Activated B cell treated with CpG ODN at 0.5 μM for 24 hours (primary cell): Measurements from ENCODE around the gene CLK4. TPM values are rescaled to one million over a fixed set of nuclear protein-coding genes. Genes with fewer than 3 reads are reported as not detected.

Experiments
- ATAC-seq: fragments of 200-7000 bp; cut with Tn5 transposase; one replicate; pipeline ENCODE4 v1.10.0; 2021; ENCODE audit warnings: low read depth, mild to moderate bottlenecking, moderate library complexity
- CTCF ChIA-PET: fragments of 350-600 bp; sonication (Branson Sonifier 250); formaldehyde crosslinking; loops from one replicate; lab custom pipeline; 2021; ENCODE audit warnings: antibody characterized with exemption; lab: Charles Lee
- POLR2A ChIA-PET: fragments of 350-600 bp; sonication (Branson Sonifier 250); formaldehyde crosslinking; loops from one replicate; lab custom pipeline; 2021; ENCODE audit warnings: antibody characterized with exemption; lab: Charles Lee
- DNase-seq: peaks from one replicate; pipeline ENCODE4 v3.0.0; 2022
- H3K27ac Mint-ChIP-seq: one replicate; pipeline ENCODE4 v1.8.0; 2020; ENCODE audit warnings: mixed read lengths
- H3K27me3 Mint-ChIP-seq: one replicate; pipeline ENCODE4 v1.8.0; 2021; ENCODE audit warnings: mixed read lengths
- H3K36me3 Mint-ChIP-seq: one replicate; pipeline ENCODE4 v1.8.0; 2021; ENCODE audit warnings: low read depth, mixed read lengths
- H3K4me1 Mint-ChIP-seq: one replicate; pipeline ENCODE4 v1.8.0; 2021; ENCODE audit warnings: mixed read lengths
- H3K4me3 Mint-ChIP-seq: one replicate; pipeline ENCODE4 v1.8.0; 2020; ENCODE audit warnings: mild to moderate bottlenecking, mixed read lengths
- H3K9me3 Mint-ChIP-seq: one replicate; pipeline ENCODE4 v1.8.0; 2020; ENCODE audit warnings: mixed read lengths
- intact Hi-C: fragments of 100-400 bp; cut with micrococcal nuclease; formaldehyde crosslinking; loops from one replicate; pipeline ENCODE4 v1.15.1; 2024
- total RNA-seq: library from RNA; stranded (reverse); gene quantifications from 2 replicates; pipeline ENCODE4 v1.2.3, GENCODE V29; 2022
- TF ChIP-seq, protein P1 (sequence below): fragments of 200-600 bp; IDR thresholded peaks from one replicate; pipeline ENCODE4 v1.8.0; 2022; ENCODE audit warnings: antibody characterized with exemption, mild to moderate bottlenecking

The CLK4 gene
- total RNA-seq, 1 donor from 2014 or later: 65.3 TPM

DNA sequence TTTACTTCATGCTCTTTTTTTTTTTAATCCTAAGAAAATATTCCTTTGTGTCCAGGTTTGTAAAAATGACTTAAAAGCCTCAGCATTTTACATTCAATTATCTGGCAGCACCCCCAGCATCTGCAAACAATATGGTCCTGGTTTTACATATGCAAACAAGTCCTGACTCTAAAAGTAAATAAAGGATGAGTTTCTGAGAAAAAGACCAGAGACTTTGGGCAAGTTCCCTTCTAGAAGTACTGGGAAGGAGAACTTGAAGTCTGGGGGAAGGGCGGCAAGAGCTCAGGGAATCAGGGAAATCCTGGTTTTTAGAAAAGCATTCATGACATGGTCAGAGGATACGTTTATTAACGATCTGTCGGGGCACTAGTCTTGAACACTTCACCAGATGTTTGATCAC lies 62.5 kb downstream of the CLK4 start:
- POLR2A ChIA-PET: no interaction called here
- ATAC-seq (no peak), DNase-seq (no peak)
- Mint-ChIP-seq H3K27ac (no peak overlapping the region), H3K4me1 (peaks cover 7% of the 10 kb centered on the region), H3K4me3 (no peak overlapping the region), H3K36me3 (no peaks in the 10 kb centered on the region), H3K9me3 (peaks cover 3% of the 10 kb centered on the region), H3K27me3 (peaks cover 21% of the 10 kb centered on the region)
- TF ChIP-seq, protein P1, sequence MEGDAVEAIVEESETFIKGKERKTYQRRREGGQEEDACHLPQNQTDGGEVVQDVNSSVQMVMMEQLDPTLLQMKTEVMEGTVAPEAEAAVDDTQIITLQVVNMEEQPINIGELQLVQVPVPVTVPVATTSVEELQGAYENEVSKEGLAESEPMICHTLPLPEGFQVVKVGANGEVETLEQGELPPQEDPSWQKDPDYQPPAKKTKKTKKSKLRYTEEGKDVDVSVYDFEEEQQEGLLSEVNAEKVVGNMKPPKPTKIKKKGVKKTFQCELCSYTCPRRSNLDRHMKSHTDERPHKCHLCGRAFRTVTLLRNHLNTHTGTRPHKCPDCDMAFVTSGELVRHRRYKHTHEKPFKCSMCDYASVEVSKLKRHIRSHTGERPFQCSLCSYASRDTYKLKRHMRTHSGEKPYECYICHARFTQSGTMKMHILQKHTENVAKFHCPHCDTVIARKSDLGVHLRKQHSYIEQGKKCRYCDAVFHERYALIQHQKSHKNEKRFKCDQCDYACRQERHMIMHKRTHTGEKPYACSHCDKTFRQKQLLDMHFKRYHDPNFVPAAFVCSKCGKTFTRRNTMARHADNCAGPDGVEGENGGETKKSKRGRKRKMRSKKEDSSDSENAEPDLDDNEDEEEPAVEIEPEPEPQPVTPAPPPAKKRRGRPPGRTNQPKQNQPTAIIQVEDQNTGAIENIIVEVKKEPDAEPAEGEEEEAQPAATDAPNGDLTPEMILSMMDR: no peak
- intact Hi-C loops: no loop called here
- CTCF ChIA-PET: no interaction called here

DNA sequence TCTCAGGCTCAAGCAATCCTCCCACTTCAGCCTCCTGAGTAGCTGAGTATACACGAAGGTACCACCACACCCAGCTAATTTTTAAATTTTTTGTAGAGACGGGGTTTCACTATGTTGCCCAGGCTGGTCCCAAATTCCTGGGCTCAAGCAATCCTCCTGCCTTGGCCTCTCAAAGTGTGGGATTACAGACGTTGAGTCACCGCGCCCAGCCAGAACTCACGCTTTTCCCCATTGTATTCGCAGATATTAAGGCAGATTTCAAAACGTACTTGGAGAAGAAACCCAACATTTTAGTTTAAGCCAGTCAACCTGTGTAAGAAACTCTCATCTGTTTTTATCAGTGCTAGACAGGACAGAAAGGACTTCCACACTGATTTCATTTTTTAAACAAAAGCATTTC lies 63.2 kb downstream of the CLK4 start:
- Mint-ChIP-seq H3K4me3 (no peak overlapping the region), H3K36me3 (no peaks in the 10 kb centered on the region), H3K27ac (no peak overlapping the region), H3K27me3 (peaks cover 26% of the 10 kb centered on the region), H3K4me1 (peaks cover 7% of the 10 kb centered on the region), H3K9me3 (peaks cover 3% of the 10 kb centered on the region)
- POLR2A ChIA-PET: no interaction called here
- CTCF ChIA-PET: no interaction called here
- no peak for ATAC-seq
- intact Hi-C loops: no loop called here
- no peak for DNase-seq
- TF ChIP-seq, protein P1: no peak

DNA sequence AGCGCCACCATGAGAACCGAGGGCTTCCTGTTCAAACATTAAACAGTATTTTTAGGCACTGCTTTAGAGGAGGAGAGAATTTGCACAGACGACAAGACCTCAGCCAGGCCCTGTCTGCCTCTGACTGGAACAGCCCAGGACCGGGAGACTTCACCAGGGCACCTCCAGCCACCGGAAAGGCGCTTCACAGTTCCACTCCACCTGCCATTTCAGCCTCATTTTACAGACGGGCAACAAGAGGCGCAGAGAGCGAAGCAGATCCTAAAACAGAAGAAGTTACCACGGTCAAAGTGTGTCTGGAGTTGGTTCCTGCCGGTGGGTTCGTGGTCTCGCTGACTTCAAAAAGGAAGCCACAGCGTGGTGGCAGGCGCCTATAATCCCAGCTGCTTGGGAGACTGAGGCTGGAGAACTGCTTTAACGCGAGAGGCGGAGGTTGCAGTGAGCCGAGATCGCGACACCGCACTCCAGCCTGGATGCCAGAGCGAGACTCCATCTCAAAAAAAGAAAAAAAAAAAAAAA lies 65.0 kb downstream of the CLK4 start:
- Mint-ChIP-seq H3K36me3 (no peaks in the 10 kb centered on the region), H3K27me3 (peaks cover 20% of the 10 kb centered on the region), H3K9me3 (peaks cover 3% of the 10 kb centered on the region), H3K27ac (no peak overlapping the region), H3K4me3 (no peak overlapping the region), H3K4me1 (peaks cover 7% of the 10 kb centered on the region)
- CTCF ChIA-PET: no interaction called here
- intact Hi-C loops: no loop called here
- TF ChIP-seq, protein P1: no peak
- ATAC-seq (no peak), DNase-seq (no peak)
- POLR2A ChIA-PET: no interaction called here

DNA sequence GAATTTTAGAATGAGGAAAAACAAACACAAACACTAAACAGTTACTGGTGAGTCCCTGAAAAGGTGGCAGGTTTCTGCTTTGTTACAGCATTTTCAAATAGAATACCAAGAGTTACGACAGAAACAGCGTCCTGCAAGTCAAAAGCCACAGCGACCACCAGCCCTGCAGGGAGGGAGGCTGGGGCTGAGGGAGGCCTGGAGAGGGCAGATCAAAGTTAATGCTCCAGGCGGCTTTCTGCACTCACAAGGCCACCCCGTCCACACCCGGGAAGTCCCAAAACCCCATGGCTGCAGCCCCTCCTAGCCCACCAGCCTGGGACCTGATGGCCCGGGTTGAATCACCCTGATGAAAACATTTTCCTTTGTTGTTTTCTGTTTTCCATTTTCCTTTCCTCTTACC lies 65.9 kb downstream of the CLK4 start:
- POLR2A ChIA-PET: no interaction called here
- Mint-ChIP-seq H3K4me3 (no peak overlapping the region), H3K36me3 (no peaks in the 10 kb centered on the region), H3K27me3 (peaks cover 22% of the 10 kb centered on the region), H3K4me1 (peaks cover 7% of the 10 kb centered on the region), H3K9me3 (peaks cover 3% of the 10 kb centered on the region), H3K27ac (no peak overlapping the region)
- ATAC-seq (no peak), DNase-seq (no peak)
- intact Hi-C loops: no loop called here
- CTCF ChIA-PET: no interaction called here
- TF ChIP-seq, protein P1: no peak

DNA sequence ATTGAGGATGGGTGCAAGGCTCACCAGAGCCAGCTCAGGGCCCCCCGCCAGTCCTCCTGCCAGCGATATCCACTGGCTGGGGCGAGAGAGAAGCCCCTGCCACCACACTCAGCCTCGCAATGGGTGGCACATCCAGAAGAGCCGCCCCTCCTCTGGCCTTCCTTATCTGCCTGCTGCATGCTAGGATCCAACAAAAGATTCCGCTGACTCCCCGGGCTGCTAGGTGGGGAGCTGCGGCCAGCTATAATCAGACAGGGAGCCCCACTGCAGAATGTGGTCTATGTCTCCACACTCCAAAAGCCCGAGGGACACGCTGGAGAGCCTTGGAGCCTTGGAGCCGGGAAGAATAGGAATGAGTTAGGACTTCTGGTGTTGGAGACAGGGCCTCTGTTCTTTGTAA lies 69.4 kb downstream of the CLK4 start:
- intact Hi-C loops: no loop called here
- peaks cover 7% of the 10 kb centered on the region for H3K4me1 Mint-ChIP-seq
- CTCF ChIA-PET: no interaction called here
- POLR2A ChIA-PET: no interaction called here
- H3K36me3 Mint-ChIP-seq: no peaks in the 10 kb centered on the region
- TF ChIP-seq, protein P1: no peak
- DNase-seq (no peak), ATAC-seq (no peak)
- H3K27ac Mint-ChIP-seq: no peak overlapping the region
- peaks cover 3% of the 10 kb centered on the region for H3K9me3 Mint-ChIP-seq
- no peak overlapping the region for H3K4me3 Mint-ChIP-seq
- H3K27me3 Mint-ChIP-seq: peaks cover 21% of the 10 kb centered on the region
